ENCODE results near the gene TENT4B.
"Not testable (repeated sequence)": the region's sequence is repeated elsewhere in the genome, so short reads cannot be mapped to it uniquely, and the experiment has no call there.

The TENT4B gene

GRCh38 chr16:50238868-50239301 lies 85.8 kb downstream of the TENT4B start:
- no peak for DNase-seq

DNA sequence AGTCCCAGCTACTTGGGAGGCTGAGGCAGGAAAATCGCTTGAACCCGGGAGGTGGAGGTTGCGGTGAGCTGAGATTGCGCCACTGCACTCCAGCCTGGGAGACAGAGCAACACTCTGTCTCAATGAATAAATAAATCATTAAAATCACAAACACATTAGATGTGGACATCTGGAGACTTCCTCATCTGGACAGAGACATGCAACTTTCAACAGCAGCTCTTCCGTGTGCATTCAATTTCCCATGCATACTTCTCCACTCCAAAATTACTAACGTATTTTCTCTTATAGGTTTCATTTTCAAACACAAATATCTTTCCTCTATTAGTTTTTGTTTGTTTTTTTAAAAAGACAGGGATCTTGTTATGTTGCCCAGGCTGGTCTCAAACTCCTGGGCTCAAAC lies 89.9 kb downstream of the TENT4B start:
- not testable (repeated sequence) for DNase-seq

GRCh38 chr16:50244140-50244503 lies 91.0 kb downstream of the TENT4B start:
- no peak for DNase-seq

GRCh38 chr16:50244504-50245416 lies 91.7 kb downstream of the TENT4B start:
- DNase-seq, result no peak

DNA sequence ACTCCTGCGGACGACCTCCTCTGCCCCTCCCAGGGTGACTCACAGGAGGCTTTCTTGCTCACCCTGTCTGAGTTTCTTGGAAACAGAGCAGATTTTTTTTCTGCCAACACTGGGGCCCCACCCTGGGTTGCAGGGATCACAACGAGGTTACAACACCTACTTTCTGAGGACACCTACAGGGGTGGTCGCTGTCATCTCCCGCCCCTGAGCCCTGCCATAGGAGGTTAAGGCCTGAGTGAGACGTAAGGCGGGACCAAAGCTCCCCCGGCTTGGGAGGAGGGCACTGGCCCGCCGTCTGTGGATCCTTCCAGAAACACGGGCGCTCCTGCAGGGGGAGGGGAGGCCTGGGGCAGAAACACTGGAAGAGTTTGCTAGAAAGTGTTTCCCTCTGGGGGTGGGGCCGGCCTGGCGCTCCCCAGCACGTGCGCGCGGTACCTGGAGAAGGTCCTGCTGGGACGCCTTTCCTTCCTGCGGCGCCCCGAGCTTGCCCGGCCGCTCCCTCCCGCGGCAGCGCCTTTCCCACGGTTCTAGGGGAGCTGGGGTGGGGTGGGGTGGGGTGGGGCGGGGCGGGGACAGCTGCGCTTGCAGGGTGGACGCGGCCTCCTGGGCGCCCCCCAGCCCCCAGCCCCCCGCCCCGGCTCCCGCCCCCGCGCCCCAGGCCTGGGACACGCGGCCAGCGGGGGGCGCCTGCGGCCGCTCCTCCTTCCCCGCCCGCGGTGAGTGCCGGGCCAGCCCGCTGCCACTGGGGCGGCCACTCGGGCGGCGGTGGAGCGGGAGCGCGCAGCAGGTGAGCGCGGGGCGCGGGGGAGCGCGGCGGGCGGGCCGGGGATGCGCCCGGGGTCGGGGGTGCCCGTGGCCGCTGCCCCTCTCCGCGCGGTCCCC lies 92.6 kb downstream of the TENT4B start:
- peak; percentile 96 for DNase-seq

DNA sequence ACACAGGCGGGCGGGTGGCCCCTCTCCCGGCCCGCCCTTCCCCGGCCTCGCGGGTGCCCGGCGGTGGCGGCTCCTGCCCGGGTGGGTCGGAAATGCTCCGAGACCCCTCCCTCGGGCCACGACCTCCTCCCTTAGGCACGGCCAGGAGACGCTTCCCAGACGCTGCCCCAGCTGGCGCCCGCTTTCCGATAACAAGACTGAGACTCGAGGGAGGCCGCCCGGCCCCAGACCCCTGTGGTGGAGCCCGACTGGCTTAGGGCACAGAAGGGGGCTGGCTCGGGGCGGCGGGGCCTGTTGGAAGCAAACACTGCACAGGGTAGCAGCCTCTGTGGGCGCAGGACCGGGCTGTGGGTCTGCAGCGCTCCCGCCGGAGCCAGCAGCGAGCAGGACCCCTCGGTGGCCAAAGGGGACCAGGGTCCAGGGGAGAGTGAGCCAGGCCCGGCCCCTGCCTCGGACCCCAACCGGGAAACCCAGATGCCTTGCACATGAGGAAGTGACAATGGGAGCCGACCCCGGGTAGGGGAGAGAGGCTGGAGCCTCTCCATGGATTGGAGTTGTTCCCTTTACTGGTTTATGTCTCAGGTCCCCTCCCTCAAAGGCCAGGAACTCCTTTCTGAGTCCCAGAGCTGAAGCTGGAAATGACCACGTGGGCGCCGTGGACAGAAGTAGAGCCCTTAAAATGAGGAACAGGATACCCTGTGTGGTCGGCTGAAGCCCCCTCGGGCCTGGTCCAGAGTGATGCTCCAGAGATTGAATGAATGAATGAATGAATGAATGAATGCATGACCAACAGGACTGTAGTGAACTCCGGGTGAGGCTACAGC lies 93.4 kb downstream of the TENT4B start:
- no peak for DNase-seq

DNA sequence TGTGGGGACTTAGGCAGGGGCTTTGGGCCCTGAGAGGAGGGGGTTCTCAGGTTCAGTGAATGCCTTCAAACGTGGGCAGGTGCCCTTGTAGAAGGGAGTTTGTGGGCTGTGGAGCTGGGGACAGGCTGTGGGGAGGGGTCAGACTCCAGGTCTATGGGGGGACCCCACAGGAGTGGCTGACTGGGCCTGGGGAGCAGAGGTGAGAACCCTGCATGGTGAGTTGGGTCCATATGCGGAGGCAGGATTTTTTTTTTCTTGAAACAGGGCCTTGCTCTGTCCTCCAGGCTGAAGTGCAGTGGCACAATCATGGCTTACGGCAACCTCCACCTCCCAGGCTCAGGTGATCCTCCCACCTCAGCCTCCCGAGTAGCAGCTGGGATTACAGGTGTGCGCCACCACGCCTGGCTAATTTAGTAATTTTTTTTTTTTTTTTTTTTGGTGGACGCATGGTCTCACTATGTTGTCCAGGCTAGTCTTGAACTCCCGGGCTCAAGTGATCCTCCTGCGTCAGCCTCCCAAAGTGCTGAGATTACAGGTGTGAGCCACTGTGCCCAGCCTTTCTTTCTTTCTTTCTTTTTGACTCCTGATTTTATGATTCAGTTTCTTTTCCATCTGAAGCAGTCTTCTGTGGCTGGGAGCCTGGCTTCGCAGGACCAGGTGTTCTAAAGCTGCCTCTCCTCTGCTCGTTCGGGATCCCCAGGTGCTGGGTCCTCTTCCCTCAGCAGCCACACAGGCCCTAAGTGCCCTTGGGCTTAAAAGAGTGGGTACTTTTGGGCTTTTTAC lies 94.2 kb downstream of the TENT4B start:
- DNase-seq, result no peak

GRCh38 chr16:50247906-50248608 lies 95.0 kb downstream of the TENT4B start:
- DNase-seq, result no peak

DNA sequence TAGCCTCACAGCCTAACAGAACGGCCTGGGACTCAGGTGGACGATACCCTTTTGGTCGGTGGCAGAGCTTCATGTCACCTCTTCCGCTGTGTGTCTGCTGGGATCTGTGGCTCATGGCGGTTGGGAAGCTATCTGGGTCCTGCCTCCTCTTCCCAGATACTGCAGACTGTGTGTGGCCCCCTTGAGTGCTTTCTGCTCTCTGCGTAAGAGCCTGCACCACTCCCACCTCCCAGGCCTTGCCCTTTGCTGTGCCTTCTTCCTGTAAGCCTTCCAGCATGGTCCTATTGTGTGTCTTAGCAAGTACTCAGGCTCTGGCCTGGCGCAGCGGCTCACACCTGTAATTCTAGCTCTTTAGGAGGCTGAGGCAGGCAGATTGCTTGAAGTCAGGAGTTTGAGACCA lies 95.7 kb downstream of the TENT4B start:
- no peak for DNase-seq

DNA sequence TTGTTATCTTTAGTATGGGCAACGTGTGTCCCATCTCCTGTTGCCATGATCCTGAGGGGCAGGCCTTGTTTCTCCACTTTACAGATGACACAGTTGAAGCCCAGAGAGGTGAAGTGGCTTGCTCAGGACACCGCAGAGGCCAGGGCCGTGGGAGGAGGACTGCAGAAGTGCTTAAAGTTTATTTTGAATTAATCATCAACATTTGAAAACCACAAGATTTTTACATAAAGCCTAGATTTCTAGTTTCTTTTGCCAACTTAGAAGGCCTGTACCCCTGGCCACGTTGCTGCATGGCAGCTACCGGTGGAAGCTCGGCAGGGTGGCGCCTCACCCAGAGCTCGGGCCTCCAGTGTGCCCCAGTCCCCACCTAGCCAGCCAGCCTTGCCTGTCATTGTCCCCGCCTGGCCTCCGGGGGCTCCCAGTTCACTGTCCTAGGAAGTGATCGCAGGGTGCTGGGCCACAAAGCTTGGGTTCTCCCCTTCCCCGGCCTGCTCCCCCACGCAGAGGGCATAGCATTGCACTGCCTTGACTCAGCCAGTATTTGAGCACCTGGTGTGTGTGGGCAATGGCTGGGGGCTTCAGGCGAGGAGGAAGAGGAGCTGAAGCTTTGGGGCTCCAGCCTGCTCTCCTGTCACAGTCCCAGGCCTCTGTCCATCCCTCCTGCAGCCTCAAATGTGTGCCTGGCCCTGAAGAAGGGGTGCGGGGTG lies 98.4 kb downstream of the TENT4B start:
- DNase-seq, result no peak

DNA sequence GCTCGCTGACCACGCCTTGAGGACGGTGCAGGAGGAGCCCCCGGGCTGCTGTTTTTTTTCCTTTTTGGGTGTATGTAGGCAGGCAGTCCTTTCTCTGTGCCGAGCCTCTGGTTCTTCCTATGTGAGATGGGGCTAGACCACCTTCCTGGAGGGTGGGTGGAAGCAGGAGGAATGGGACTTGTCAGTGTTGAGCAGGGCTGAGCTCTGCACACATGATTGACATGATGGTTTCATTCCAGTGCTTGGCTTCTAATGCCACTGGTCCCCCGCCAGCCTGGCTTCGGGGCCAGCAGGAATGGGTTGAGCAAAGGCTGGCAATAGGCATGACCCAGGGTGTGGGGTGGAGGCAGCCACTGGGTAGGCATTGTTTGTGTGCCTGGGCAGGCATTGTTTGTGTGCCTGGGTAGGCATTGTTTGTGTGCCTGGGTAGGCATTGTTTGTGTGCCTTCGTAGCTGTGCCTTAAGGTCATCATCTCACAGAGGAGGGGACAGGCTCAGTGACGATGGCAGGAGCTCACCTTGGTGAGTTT lies 99.0 kb downstream of the TENT4B start:
- no peak for DNase-seq

- DNase-seq, result no peak
Observed at GRCh38 chr16:50252874-50253513, 99.9 kb downstream of the TENT4B start.

GRCh38 chr16:50253514-50253910 lies 100.4 kb downstream of the TENT4B start:
- DNase-seq, result no peak

DNA sequence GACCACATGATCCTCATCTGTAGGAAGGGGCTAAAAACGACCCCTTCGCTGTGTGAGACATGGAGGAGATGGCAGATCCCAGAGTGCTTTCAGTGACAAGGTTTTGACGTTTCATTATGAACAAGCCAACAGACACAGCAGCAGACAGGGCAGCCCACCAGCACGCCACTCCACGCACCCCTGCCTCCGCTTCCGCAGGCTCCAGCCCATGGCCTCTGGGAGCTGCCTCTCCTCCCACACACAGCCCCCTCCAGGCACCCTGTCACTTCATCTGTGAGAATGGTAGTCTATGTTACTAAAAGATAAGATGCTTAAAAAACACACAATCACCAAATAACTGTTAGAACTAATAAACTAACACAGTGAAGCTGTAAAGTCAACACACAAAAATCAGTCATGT lies 101.0 kb downstream of the TENT4B start:
- no peak for DNase-seq

GRCh38 chr16:50255538-50255937 lies 102.4 kb downstream of the TENT4B start:
- no peak for DNase-seq

GRCh38 chr16:50256604-50257003 lies 103.5 kb downstream of the TENT4B start:
- DNase-seq, result no peak

- DNase-seq, result no peak
Observed at GRCh38 chr16:50257876-50258275, 104.8 kb downstream of the TENT4B start.

DNA sequence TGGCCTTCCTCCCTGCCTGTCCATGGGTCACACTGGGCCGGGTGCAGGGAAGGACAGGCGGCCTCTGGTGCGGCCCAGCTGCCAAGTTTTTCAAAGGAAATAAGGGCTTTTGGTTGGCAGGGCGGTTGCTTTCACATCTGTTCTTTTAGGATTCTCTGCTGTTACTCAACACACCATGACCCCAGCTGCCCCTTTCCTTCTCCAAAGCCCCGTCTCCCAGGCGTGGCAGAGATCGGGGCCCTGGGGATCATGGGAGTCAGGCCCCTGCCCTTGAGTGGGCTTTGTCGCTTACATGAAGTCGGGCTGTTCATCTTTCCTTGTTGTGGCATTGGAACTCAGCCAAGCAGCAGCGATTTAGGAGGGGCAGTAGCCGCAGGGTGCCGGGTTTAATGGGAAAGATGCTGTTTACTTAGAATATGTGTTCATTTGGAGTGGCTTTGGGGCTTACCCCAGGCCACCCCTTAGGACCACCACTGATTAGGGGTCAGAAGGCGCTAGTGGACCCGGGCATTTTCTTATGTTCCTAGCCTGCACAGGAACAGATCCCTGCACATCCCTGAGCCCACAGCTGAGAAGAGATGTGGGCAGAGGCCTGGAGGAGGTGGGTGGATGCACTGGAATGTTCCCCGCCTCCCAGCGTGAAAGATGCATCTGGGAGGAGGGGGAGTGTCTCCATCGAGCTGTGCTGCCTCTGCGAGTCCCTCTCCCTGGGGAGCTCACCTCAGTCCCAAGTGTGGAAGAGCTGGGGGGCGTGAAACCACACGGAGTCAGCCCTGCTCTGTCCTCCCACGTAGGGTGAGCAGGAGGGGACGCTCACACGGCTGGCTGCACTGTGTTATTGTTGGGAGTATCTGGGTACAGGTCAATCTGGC lies 106.5 kb downstream of the TENT4B start:
- no peak for DNase-seq

All from 8988T (cell line).